ENCODE results near the gene MLLT6. TPM values are rescaled to one million over a fixed set of nuclear protein-coding genes. Genes with fewer than 3 reads are reported as not detected.

Gene MLLT6
- total and polyA plus RNA-seq, 2 of the 13 experiments (the other 11 are each of a cell fraction or from before 2014, with no cell fraction given) = 50.7 to 69.5 TPM

DNA sequence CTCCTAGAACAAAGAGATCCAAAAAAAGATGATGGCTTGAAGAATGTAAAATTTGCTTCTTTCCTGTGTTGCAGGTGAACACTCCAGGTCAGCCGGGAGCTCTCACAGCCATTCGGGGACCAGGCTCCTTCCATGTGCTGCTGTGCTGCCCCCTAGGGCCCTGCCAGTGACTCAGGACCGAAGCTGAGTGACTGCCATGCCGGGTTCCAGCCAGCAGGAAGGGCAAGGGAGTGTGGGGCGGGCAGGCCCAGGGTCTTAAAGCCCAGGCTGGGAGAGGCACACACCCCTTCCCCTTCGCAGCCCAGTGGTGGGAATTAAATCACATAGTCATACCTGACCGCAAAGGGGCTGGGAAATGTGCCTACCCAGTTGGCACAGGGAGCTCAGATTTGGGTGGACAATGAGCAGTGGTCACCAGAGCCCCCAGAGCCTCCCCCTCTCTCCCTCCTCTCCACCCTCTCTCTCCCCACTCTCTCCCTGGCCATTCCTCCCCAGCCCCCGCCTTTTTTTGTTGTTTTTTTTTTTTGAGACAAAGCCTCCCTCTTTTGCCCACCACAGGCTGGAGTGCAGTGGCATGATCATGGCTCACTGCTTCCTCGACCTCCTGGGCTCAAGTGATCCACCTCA is 41.8 kb upstream of the MLLT6 start (continued):
- TF ChIP-seq, protein P1, sequence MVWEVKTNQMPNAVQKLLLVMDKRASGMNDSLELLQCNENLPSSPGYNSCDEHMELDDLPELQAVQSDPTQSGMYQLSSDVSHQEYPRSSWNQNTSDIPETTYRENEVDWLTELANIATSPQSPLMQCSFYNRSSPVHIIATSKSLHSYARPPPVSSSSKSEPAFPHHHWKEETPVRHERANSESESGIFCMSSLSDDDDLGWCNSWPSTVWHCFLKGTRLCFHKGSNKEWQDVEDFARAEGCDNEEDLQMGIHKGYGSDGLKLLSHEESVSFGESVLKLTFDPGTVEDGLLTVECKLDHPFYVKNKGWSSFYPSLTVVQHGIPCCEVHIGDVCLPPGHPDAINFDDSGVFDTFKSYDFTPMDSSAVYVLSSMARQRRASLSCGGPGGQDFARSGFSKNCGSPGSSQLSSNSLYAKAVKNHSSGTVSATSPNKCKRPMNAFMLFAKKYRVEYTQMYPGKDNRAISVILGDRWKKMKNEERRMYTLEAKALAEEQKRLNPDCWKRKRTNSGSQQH (CRISPR knock-in tag; IDR thresholded peaks at IDR 0.05; ENCODE audit: low read depth) = 0 out of 2 replicates have a peak, but pooled peaks have one; percentile 44
- TF ChIP-seq, protein P2, sequence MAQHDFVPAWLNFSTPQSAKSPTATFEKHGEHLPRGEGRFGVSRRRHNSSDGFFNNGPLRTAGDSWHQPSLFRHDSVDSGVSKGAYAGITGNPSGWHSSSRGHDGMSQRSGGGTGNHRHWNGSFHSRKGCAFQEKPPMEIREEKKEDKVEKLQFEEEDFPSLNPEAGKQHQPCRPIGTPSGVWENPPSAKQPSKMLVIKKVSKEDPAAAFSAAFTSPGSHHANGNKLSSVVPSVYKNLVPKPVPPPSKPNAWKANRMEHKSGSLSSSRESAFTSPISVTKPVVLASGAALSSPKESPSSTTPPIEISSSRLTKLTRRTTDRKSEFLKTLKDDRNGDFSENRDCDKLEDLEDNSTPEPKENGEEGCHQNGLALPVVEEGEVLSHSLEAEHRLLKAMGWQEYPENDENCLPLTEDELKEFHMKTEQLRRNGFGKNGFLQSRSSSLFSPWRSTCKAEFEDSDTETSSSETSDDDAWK (CRISPR knock-in tag; IDR thresholded peaks at IDR 0.05) = no peak
- TF ChIP-seq ZNF567 (CRISPR knock-in tag; IDR thresholded peaks at IDR 0.05; ENCODE audit: borderline replicate concordance) (0 out of 2 replicates have a peak, but pooled peaks have one; percentile 75), KDM2A (CRISPR knock-in tag; IDR thresholded peaks at IDR 0.05; ENCODE audit: borderline replicate concordance, low read depth) (peak; percentile 91), ZSCAN31 (CRISPR knock-in tag; IDR thresholded peaks at IDR 0.05; ENCODE audit: low read depth) (no peak), SUZ12 (IDR thresholded peaks at IDR 0.05; ENCODE audit: low read depth, low read length) (no peak), ZNF775 (CRISPR knock-in tag; IDR thresholded peaks at IDR 0.05; ENCODE audit: borderline replicate concordance) (no peak), IRX3 (CRISPR knock-in tag; IDR thresholded peaks at IDR 0.05; ENCODE audit: borderline replicate concordance, low read depth) (peak; percentile 62; the same call in 1 of the 2 replicates), ZFP36 (IDR thresholded peaks at IDR 0.05; ENCODE audit: borderline replicate concordance, low read depth, low read length, partially characterized antibody) (peak; percentile 33), ZNF431 (CRISPR knock-in tag; IDR thresholded peaks at IDR 0.05; ENCODE audit: borderline replicate concordance, low read depth) (no peak), PHF5A (CRISPR knock-in tag; IDR thresholded peaks at IDR 0.05; ENCODE audit: low read depth, unreplicated experiment) (peak; percentile 51), NR3C1 (CRISPR knock-in tag; IDR thresholded peaks at IDR 0.05) (no peak), ARID2 (CRISPR knock-in tag; IDR thresholded peaks at IDR 0.05; ENCODE audit: borderline replicate concordance) (no peak)
- TF ChIP-seq, protein P3, sequence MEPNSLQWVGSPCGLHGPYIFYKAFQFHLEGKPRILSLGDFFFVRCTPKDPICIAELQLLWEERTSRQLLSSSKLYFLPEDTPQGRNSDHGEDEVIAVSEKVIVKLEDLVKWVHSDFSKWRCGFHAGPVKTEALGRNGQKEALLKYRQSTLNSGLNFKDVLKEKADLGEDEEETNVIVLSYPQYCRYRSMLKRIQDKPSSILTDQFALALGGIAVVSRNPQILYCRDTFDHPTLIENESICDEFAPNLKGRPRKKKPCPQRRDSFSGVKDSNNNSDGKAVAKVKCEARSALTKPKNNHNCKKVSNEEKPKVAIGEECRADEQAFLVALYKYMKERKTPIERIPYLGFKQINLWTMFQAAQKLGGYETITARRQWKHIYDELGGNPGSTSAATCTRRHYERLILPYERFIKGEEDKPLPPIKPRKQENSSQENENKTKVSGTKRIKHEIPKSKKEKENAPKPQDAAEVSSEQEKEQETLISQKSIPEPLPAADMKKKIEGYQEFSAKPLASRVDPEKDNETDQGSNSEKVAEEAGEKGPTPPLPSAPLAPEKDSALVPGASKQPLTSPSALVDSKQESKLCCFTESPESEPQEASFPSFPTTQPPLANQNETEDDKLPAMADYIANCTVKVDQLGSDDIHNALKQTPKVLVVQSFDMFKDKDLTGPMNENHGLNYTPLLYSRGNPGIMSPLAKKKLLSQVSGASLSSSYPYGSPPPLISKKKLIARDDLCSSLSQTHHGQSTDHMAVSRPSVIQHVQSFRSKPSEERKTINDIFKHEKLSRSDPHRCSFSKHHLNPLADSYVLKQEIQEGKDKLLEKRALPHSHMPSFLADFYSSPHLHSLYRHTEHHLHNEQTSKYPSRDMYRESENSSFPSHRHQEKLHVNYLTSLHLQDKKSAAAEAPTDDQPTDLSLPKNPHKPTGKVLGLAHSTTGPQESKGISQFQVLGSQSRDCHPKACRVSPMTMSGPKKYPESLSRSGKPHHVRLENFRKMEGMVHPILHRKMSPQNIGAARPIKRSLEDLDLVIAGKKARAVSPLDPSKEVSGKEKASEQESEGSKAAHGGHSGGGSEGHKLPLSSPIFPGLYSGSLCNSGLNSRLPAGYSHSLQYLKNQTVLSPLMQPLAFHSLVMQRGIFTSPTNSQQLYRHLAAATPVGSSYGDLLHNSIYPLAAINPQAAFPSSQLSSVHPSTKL (CRISPR knock-in tag; IDR thresholded peaks at IDR 0.05) = peak; percentile 65
- TF ChIP-seq, protein P4, sequence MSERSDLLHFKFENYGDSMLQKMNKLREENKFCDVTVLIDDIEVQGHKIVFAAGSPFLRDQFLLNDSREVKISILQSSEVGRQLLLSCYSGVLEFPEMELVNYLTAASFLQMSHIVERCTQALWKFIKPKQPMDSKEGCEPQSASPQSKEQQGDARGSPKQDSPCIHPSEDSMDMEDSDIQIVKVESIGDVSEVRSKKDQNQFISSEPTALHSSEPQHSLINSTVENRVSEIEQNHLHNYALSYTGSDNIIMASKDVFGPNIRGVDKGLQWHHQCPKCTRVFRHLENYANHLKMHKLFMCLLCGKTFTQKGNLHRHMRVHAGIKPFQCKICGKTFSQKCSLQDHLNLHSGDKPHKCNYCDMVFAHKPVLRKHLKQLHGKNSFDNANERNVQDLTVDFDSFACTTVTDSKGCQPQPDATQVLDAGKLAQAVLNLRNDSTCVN (CRISPR knock-in tag; IDR thresholded peaks at IDR 0.05; ENCODE audit: borderline replicate concordance) = peak; percentile 77; the same call in 1 of the 2 replicates
- TF ChIP-seq, protein P5, sequence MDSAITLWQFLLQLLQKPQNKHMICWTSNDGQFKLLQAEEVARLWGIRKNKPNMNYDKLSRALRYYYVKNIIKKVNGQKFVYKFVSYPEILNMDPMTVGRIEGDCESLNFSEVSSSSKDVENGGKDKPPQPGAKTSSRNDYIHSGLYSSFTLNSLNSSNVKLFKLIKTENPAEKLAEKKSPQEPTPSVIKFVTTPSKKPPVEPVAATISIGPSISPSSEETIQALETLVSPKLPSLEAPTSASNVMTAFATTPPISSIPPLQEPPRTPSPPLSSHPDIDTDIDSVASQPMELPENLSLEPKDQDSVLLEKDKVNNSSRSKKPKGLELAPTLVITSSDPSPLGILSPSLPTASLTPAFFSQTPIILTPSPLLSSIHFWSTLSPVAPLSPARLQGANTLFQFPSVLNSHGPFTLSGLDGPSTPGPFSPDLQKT (CRISPR knock-in tag; IDR thresholded peaks at IDR 0.05; ENCODE audit: borderline replicate concordance) = no peak
- TF ChIP-seq, protein P6, sequence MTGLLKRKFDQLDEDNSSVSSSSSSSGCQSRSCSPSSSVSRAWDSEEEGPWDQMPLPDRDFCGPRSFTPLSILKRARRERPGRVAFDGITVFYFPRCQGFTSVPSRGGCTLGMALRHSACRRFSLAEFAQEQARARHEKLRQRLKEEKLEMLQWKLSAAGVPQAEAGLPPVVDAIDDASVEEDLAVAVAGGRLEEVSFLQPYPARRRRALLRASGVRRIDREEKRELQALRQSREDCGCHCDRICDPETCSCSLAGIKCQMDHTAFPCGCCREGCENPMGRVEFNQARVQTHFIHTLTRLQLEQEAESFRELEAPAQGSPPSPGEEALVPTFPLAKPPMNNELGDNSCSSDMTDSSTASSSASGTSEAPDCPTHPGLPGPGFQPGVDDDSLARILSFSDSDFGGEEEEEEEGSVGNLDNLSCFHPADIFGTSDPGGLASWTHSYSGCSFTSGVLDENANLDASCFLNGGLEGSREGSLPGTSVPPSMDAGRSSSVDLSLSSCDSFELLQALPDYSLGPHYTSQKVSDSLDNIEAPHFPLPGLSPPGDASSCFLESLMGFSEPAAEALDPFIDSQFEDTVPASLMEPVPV (CRISPR knock-in tag; IDR thresholded peaks at IDR 0.05) = no peak

Measured in HepG2 (cell line).